GM12878 (cell line): Measurements from ENCODE around the gene KCNJ12. TPM values are rescaled to one million over a fixed set of nuclear protein-coding genes. Genes with fewer than 3 reads are reported as not detected.

Experiments used
- ATAC-seq: fragments of 200-7000 bp; cut with Tn5 transposase; 3 replicates; pipeline ENCODE4 v1.9.1; 2020; ENCODE audit warnings: mild to moderate bottlenecking, moderate library complexity
- BruUV-seq: library from RNA; stranded (reverse); fragments of 400-500 nt; replicated peaks from 2 replicates; lab custom pipeline; 2021; lab: Mats Ljungman, UMichigan
- CTCF ChIA-PET: fragments of 300-600 bp; sonication (Branson Sonifier 250); formaldehyde crosslinking; extraction: SDS; loops from one replicate; lab custom pipeline; 2021; ENCODE audit warnings: inconsistent platforms; lab: Yijun Ruan, JAX
- POLR2A ChIA-PET: fragments of 350-600 bp; formaldehyde crosslinking; extraction: SDS; loops from one replicate; lab custom pipeline; 2021; ENCODE audit warnings: inconsistent platforms; lab: Charles Lee
- RAD21 ChIA-PET: fragments of 300-600 bp; sonication (Branson Sonifier 250); formaldehyde crosslinking; loops from one replicate; lab custom pipeline; 2023; ENCODE audit warnings: antibody characterized with exemption; ENCODE audit not compliant: unreplicated experiment; lab: Charles Lee
- SMC1A ChIA-PET: fragments of 300-600 bp; sonication (Branson Sonifier 250); formaldehyde crosslinking; loops from one replicate; lab custom pipeline; 2023; ENCODE audit not compliant: unreplicated experiment, uncharacterized antibody; lab: Charles Lee
- DNase-seq: peaks from one replicate; pipeline ENCODE4 v3.0.0-alpha.2; 2011; ENCODE audit warnings: low read depth, low spot score
- FAIRE-seq: peaks from 3 replicates; lab custom pipeline; 2011; peaks lifted over from hg19 to GRCh38; lab: Jason Lieb, UNC
- H2AFZ ChIP-seq: 2 replicates; pipeline ENCODE4 v1.6.0; 2011; ENCODE audit warnings: low read depth, low read length, control low read depth; ENCODE audit not compliant: control insufficient read depth
- H3K27ac ChIP-seq: 2 replicates; pipeline ENCODE4 v1.5.1; 2011; ENCODE audit warnings: control low read depth; ENCODE audit not compliant: control insufficient read depth, insufficient read depth
- H3K27me3 ChIP-seq, 2 experiments: replicated peaks in 1 of 2; 2 replicates each; pipeline versions ENCODE4 v1.6.0 to v1.6.1; 2011; ENCODE audit warnings: low read length in 1 of 2; ENCODE audit not compliant: control insufficient read depth in 2 of 2, insufficient read depth in 2 of 2
- H3K36me3 ChIP-seq, 2 experiments: 2 replicates each; pipeline ENCODE4 v1.5.1; 2011; ENCODE audit warnings: low read length in 1 of 2; ENCODE audit not compliant: control insufficient read depth in 2 of 2, insufficient read depth in 2 of 2
- H3K4me1 ChIP-seq: 2 replicates; pipeline ENCODE4 v1.6.1; 2011; ENCODE audit warnings: mild to moderate bottlenecking, low read length, moderate library complexity, mixed read lengths; ENCODE audit not compliant: control insufficient read depth, insufficient read depth
- H3K4me2 ChIP-seq: 2 replicates; pipeline ENCODE4 v1.6.0; 2011; ENCODE audit warnings: control low read depth; ENCODE audit not compliant: control insufficient read depth, insufficient read depth
- H3K4me3 ChIP-seq: fragments of 200-600 bp; sonication (generic); 2 replicates; pipeline ENCODE4 v1.5.1; 2016
- H3K79me2 ChIP-seq: 2 replicates; pipeline ENCODE4 v1.6.0; 2011; ENCODE audit warnings: low read length; ENCODE audit not compliant: control insufficient read depth, insufficient read depth
- H3K9ac ChIP-seq: 2 replicates; pipeline ENCODE4 v1.8.0; 2011; ENCODE audit warnings: low read length, control low read depth, mixed read lengths; ENCODE audit not compliant: control insufficient read depth, insufficient read depth
- H3K9me3 ChIP-seq: replicated peaks from 3 replicates; pipeline ENCODE4 v1.5.1; 2011; ENCODE audit warnings: mild to moderate bottlenecking, low read length; ENCODE audit not compliant: control insufficient read depth, insufficient read depth
- H4K20me1 ChIP-seq: 2 replicates; pipeline ENCODE4 v1.6.0; 2011; ENCODE audit not compliant: control insufficient read depth, insufficient read depth
- ATF7 ChIP-seq: fragments of 450-650 bp; IDR thresholded peaks from 2 replicates; pipeline ENCODE4 v1.6.1; 2016; ENCODE audit warnings: low read depth, mild to moderate bottlenecking
- BACH1 ChIP-seq: fragments of 450-650 bp; IDR thresholded peaks from 2 replicates; pipeline ENCODE4 v1.6.1; 2017; ENCODE audit warnings: mild to moderate bottlenecking, borderline replicate concordance
- BHLHE40 ChIP-seq, 2 experiments: fragments of 450-650 bp in 1 of 2; IDR thresholded peaks; 2 replicates each; pipeline ENCODE4 v1.6.1; 2011 to 2017; ENCODE audit warnings: low read depth in 2 of 2, borderline replicate concordance in 1 of 2, improper control_type of control experiment in 1 of 2, low read length in 1 of 2, mild to moderate bottlenecking in 1 of 2
- BMI1 ChIP-seq: fragments of 450-650 bp; IDR thresholded peaks from 2 replicates; pipeline ENCODE4 v1.6.1; 2016; ENCODE audit warnings: mild to moderate bottlenecking, moderate library complexity, borderline replicate concordance
- CHD4 ChIP-seq: fragments of 200-600 bp; sonication (generic); IDR thresholded peaks from 2 replicates; pipeline ENCODE4 v1.6.1; 2016; ENCODE audit warnings: mild to moderate bottlenecking
- DPF2 ChIP-seq: fragments of 450-650 bp; IDR thresholded peaks from 2 replicates; pipeline ENCODE4 v1.6.1; 2017; ENCODE audit warnings: mild to moderate bottlenecking
- E2F8 ChIP-seq: fragments of 450-650 bp; IDR thresholded peaks from 2 replicates; pipeline ENCODE4 v1.6.1; 2018; ENCODE audit warnings: mild to moderate bottlenecking, low read depth, moderate library complexity; ENCODE audit not compliant: partially characterized antibody
- GATAD2B ChIP-seq: fragments of 450-650 bp; conservative IDR thresholded peaks from 2 replicates; pipeline ENCODE4 v1.6.1; 2017; ENCODE audit warnings: low read depth, mild to moderate bottlenecking, moderate library complexity
- IKZF1 ChIP-seq: fragments of 450-650 bp; conservative IDR thresholded peaks from 2 replicates; pipeline ENCODE4 v1.6.1; 2017; ENCODE audit warnings: antibody characterized with exemption, mild to moderate bottlenecking
- JUNB ChIP-seq: IDR thresholded peaks from 2 replicates; pipeline ENCODE4 v1.6.1; 2016; ENCODE audit warnings: antibody characterized with exemption, mild to moderate bottlenecking
- MYC ChIP-seq: IDR thresholded peaks from 2 replicates; pipeline ENCODE4 v1.6.1; 2011; ENCODE audit warnings: mild to moderate bottlenecking, low read length, moderate library complexity, inconsistent platforms; ENCODE audit not compliant: insufficient read depth, insufficient replicate concordance, insufficient read length, severe bottlenecking
- SPI1 ChIP-seq: IDR thresholded peaks from 2 replicates; pipeline ENCODE4 v1.6.1; 2011; ENCODE audit warnings: low read depth, mild to moderate bottlenecking, low read length, moderate library complexity, borderline replicate concordance; ENCODE audit not compliant: insufficient read depth
- SREBF1 ChIP-seq: IDR thresholded peaks from 2 replicates; pipeline ENCODE4 v1.6.1; 2012; ENCODE audit warnings: mild to moderate bottlenecking, low read length
- ZBED1 ChIP-seq: IDR thresholded peaks from 2 replicates; pipeline ENCODE4 v1.6.1; 2016; ENCODE audit warnings: borderline replicate concordance
- ZNF24 ChIP-seq: fragments of 450-650 bp; IDR thresholded peaks from 2 replicates; pipeline ENCODE4 v1.6.1; 2017; ENCODE audit warnings: antibody characterized with exemption, mild to moderate bottlenecking
- ZNF384 ChIP-seq: IDR thresholded peaks from 2 replicates; pipeline ENCODE4 v1.6.1; 2012; ENCODE audit warnings: low read depth, mild to moderate bottlenecking, low read length, improper control_type of control experiment, borderline replicate concordance
- ZNF622 ChIP-seq: fragments of 450-650 bp; IDR thresholded peaks from 2 replicates; pipeline ENCODE4 v1.6.1; 2017; ENCODE audit warnings: mild to moderate bottlenecking, inconsistent platforms
- ZZZ3 ChIP-seq: IDR thresholded peaks from 2 replicates; pipeline ENCODE4 v1.6.1; 2011; ENCODE audit warnings: low read depth; ENCODE audit not compliant: control insufficient read depth, insufficient read length
- WGBS: methylation state at CpG from one replicate; pipeline ENCODE4 v1.1.6; 2016; ENCODE audit warnings: low lambda C conversion rate; ENCODE audit not compliant: insufficient replicate concordance, insufficient coverage; ENCODE audit errors: missing lambda C conversion rate; 5-methylcytosine and 5-hydroxymethylcytosine counted together
- in situ Hi-C: fragments of 300-500 bp; cut with MboI; formaldehyde crosslinking; loops from 9 replicates; pipeline ENCODE4 v1.14.3; 2018; ENCODE audit warnings: mixed read lengths
- intact Hi-C: fragments of 100-400 bp; cut with micrococcal nuclease; formaldehyde crosslinking; loops from one replicate; pipeline ENCODE4 v1.14.2; 2022; ENCODE audit not compliant: unreplicated experiment
- polyA plus RNA-seq, 11 experiments: library from polyadenylated mRNA; depleted of rRNA in 4 of 11; unstranded in 6 of 11; stranded (reverse) in 5 of 11; fragments of >200 nt; fragmentation: Nextera tagmentation in 4 of 11; fragmentation: Illumina TruSeq in 1 of 11; extraction: Ambion mirVana in 4 of 11; extraction: Trizol in 1 of 11; gene quantifications; 1 replicate in 1 of 11; 2 replicates in 10 of 11; pipeline versions ENCODE4 v1.2.1 to v1.2.3, GENCODE V29; 2011 to 2016; ENCODE audit warnings: inconsistent platforms in 2 of 11, missing spikeins in 2 of 11, low read depth in 1 of 11
- total RNA-seq, 4 experiments: library from RNA; depleted of rRNA in 3 of 4; stranded (reverse); fragments of >200 nt in 3 of 4; fragmentation: Illumina TruSeq in 1 of 4; extraction: Trizol in 1 of 4; gene quantifications; 2 replicates each; pipeline versions ENCODE4 v1.2.1 to v1.2.3, GENCODE V29; 2013 to 2021
- TF ChIP-seq, protein P1 (sequence below): fragments of 450-650 bp; formaldehyde crosslinking; IDR thresholded peaks from 2 replicates; pipeline ENCODE4 v1.4.0; 2020; ENCODE audit warnings: mild to moderate bottlenecking, moderate library complexity

Gene KCNJ12
- total and polyA plus RNA-seq, 10 of the 15 experiments (the other 5 are each of a cell fraction or from before 2014, with no cell fraction given): 0.04 to 0.21 (median 0.09) TPM; not detected in 3

DNA sequence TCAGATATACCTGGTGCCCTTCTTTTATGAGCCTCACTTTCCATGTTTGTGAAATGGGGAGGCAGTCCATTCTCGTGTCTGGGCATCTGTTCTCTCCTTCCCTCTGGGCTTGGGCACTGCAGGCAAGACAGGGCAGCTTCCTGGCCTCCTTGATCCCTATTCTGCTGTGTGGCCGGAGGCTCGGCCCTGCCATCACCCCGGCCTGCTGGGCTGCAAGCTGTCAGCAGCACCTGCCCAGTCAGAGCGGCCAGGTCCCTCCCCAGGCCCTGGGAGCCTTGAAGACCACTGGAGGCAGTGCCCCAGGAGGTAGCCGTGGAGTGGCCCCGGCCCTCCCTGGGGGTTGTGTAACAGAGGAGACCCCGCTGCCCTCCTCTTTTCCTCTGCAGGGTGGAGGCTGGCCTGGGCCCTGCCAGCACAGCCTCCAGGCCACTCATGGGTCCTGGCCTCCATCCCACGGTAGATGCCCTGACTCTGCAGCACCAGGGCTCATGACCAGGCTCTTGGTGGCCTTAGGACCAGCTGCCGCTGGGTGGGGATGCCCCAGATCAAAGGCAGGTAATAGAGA lies 9.2 kb downstream of the KCNJ12 start (continued):
- TF ChIP-seq E2F8: no peak
- TF ChIP-seq CHD4: no peak
- no peak for TF ChIP-seq ZNF622
- TF ChIP-seq JUNB: no peak
- TF ChIP-seq ZNF384: no peak
- TF ChIP-seq BMI1: no peak
- TF ChIP-seq ZNF24: no peak
- TF ChIP-seq ZBED1: no peak
- TF ChIP-seq SREBF1: no peak

DNA sequence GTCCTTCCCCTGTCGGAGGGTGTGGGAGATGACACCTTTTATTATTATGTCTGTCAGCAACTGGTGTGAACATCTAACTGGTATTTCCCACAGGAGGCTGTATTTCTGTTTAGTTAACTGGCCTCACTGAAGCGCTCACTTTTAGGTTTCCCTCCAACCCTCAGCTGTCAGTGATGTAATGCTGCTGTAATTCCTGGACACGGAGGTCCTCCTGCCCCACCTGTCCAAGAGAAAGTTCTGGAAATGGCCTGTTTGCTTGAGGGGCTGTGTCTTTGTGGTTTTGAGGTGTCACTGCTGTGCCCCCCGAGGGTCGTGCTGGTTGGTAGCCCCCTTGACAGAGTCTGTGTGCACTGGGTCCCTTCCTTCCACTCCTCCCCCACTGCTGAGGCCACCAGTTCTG lies 11.5 kb downstream of the KCNJ12 start:
- no peak for ATAC-seq
- H3K27me3 ChIP-seq: no peaks in the 10 kb centered on the region; a peak in 1 of 4 replicates
- no peak overlapping the region for H2AFZ ChIP-seq
- SMC1A ChIA-PET: no interaction called here
- H3K4me1 ChIP-seq: no peaks in the 10 kb centered on the region
- H4K20me1 ChIP-seq: no peaks in the 10 kb centered on the region
- CTCF ChIA-PET: no interaction called here
- POLR2A ChIA-PET: no interaction called here
- H3K36me3 ChIP-seq: no peaks in the 10 kb centered on the region
- TF ChIP-seq DPF2: 0 out of 2 replicates have a peak, but pooled peaks have one; percentile 25
- no peak for TF ChIP-seq SPI1
- TF ChIP-seq BHLHE40 (IDR thresholded peaks at IDR 0.05; ENCODE audit: borderline replicate concordance in 1 of 2, low read depth in 2 of 2, low read length in 1 of 2): no peak
- TF ChIP-seq IKZF1: peak; percentile 58; the same call in 1 of the 2 replicates
- TF ChIP-seq BACH1: no peak
- TF ChIP-seq, protein P1, sequence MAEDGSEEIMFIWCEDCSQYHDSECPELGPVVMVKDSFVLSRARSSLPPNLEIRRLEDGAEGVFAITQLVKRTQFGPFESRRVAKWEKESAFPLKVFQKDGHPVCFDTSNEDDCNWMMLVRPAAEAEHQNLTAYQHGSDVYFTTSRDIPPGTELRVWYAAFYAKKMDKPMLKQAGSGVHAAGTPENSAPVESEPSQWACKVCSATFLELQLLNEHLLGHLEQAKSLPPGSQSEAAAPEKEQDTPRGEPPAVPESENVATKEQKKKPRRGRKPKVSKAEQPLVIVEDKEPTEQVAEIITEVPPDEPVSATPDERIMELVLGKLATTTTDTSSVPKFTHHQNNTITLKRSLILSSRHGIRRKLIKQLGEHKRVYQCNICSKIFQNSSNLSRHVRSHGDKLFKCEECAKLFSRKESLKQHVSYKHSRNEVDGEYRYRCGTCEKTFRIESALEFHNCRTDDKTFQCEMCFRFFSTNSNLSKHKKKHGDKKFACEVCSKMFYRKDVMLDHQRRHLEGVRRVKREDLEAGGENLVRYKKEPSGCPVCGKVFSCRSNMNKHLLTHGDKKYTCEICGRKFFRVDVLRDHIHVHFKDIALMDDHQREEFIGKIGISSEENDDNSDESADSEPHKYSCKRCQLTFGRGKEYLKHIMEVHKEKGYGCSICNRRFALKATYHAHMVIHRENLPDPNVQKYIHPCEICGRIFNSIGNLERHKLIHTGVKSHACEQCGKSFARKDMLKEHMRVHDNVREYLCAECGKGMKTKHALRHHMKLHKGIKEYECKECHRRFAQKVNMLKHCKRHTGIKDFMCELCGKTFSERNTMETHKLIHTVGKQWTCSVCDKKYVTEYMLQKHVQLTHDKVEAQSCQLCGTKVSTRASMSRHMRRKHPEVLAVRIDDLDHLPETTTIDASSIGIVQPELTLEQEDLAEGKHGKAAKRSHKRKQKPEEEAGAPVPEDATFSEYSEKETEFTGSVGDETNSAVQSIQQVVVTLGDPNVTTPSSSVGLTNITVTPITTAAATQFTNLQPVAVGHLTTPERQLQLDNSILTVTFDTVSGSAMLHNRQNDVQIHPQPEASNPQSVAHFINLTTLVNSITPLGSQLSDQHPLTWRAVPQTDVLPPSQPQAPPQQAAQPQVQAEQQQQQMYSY (CRISPR knock-in tag): no peak
- TF ChIP-seq GATAD2B: peak; percentile 41; the same call in 1 of the 2 replicates
- no peak for TF ChIP-seq MYC
- TF ChIP-seq ATF7: peak; percentile 41; the same call in 1 of the 2 replicates
- TF ChIP-seq ZNF24: no peak
- no peak for TF ChIP-seq ZZZ3
- intact Hi-C loops (no loop called here), in situ Hi-C loops (no loop called here)
- H3K79me2 ChIP-seq: no peaks in the 10 kb centered on the region
- H3K4me3 ChIP-seq: no peak overlapping the region
- H3K9ac ChIP-seq: no peak overlapping the region
- BruUV-seq: no TSS peak
- RAD21 ChIA-PET: no interaction called here
- DNase-seq: no peak
- H3K27ac ChIP-seq: no peak overlapping the region
- no peaks in the 10 kb centered on the region for H3K9me3 ChIP-seq
- FAIRE-seq: no peak
- WGBS: 5% methylated on average over 5 of the region's 5 CpGs
- no peak overlapping the region for H3K4me2 ChIP-seq
